K562 (cell line): ENCODE measurements around the gene TMEM61. TPM values are rescaled to one million over a fixed set of nuclear protein-coding genes. Genes with fewer than 3 reads are reported as not detected.

Experiments
- CBFB ChIP-seq: sonication (generic); formaldehyde crosslinking; IDR thresholded peaks from 2 replicates; pipeline ENCODE4 v1.4.0; 2020; ENCODE audit warnings: mild to moderate bottlenecking, missing genetic modification reagents
- CC2D1A ChIP-seq: fragments of 450-650 bp; IDR thresholded peaks from 2 replicates; pipeline ENCODE4 v1.6.1; 2017; ENCODE audit warnings: mild to moderate bottlenecking
- CREB3L1 ChIP-seq: fragments of 450-650 bp; IDR thresholded peaks from 2 replicates; pipeline ENCODE4 v1.6.1; 2014; ENCODE audit warnings: low read depth, mild to moderate bottlenecking, moderate library complexity, borderline replicate concordance
- HBP1 ChIP-seq: fragments of 450-650 bp; formaldehyde crosslinking; IDR thresholded peaks from 2 replicates; pipeline ENCODE4 v1.4.0; 2022; ENCODE audit warnings: missing genetic modification characterization
- MTA1 ChIP-seq: fragments of 450-650 bp; IDR thresholded peaks from 2 replicates; pipeline ENCODE4 v1.6.1; 2017; ENCODE audit warnings: borderline replicate concordance
- MXD1 ChIP-seq: fragments of 250-450 bp; sonication (Bioruptor Pico); IDR thresholded peaks from 2 replicates; pipeline ENCODE4 v1.8.0; 2021; ENCODE audit warnings: borderline replicate concordance, mild to moderate bottlenecking, moderate library complexity; ENCODE audit not compliant: poor library complexity, severe bottlenecking
- MXI1 ChIP-seq: IDR thresholded peaks from 2 replicates; pipeline ENCODE4 v1.6.1; 2011; ENCODE audit warnings: low read depth, mild to moderate bottlenecking, improper control_type of control experiment, low read length
- NFIC ChIP-seq: fragments of 450-650 bp; IDR thresholded peaks from 2 replicates; pipeline ENCODE4 v1.6.1; 2017; ENCODE audit warnings: mild to moderate bottlenecking, inconsistent platforms
- PHB2 ChIP-seq: fragments of 450-650 bp; IDR thresholded peaks from 2 replicates; pipeline ENCODE4 v1.6.1; 2017; ENCODE audit warnings: low read depth
- PKNOX1 ChIP-seq: fragments of 450-650 bp; IDR thresholded peaks from 2 replicates; pipeline ENCODE4 v1.6.1; 2016
- PURB ChIP-seq: sonication (generic); formaldehyde crosslinking; IDR thresholded peaks from 2 replicates; pipeline ENCODE4 v1.9.0; 2021; ENCODE audit warnings: low read depth, mild to moderate bottlenecking, missing genetic modification reagents
- SRF ChIP-seq, 2 experiments: fragments of 250-450, 450-650 bp in 1 of 2; sonication (Bioruptor Pico) in 1 of 2; sonication (generic) in 1 of 2; formaldehyde crosslinking; IDR thresholded peaks; 2 replicates each; pipeline versions ENCODE4 v1.5.0 to v1.5.1; 2020 to 2022; ENCODE audit warnings: mild to moderate bottlenecking in 1 of 2, missing genetic modification reagents in 1 of 2
- ZNF408 ChIP-seq: fragments of 250-450 bp; sonication (Bioruptor Pico); IDR thresholded peaks from 2 replicates; pipeline ENCODE4 v1.4.0; 2020; ENCODE audit warnings: low read depth, mild to moderate bottlenecking, moderate library complexity
- ZNF551 ChIP-seq: fragments of 250-450 bp; sonication (Bioruptor Pico); IDR thresholded peaks from 2 replicates; pipeline ENCODE4 v1.5.0; 2021; ENCODE audit warnings: mild to moderate bottlenecking, moderate library complexity
- ZNF764 ChIP-seq: fragments of 250-450 bp; sonication (Bioruptor Pico); IDR thresholded peaks from 2 replicates; pipeline ENCODE4 v1.4.0; 2020; ENCODE audit warnings: low read depth, mild to moderate bottlenecking, moderate library complexity
- polyA plus RNA-seq, 8 experiments: library from polyadenylated mRNA; depleted of rRNA in 4 of 8; stranded (reverse) in 5 of 8; unstranded in 3 of 8; fragments of >200 nt; fragmentation: Nextera tagmentation in 2 of 8; fragmentation: Illumina TruSeq in 1 of 8; extraction: Ambion mirVana in 2 of 8; extraction: Trizol in 1 of 8; gene quantifications; 2 replicates each; pipeline versions ENCODE4 v1.2.1 to v1.2.3, GENCODE V29; 2011 to 2014; ENCODE audit warnings: inconsistent platforms in 1 of 8, missing spikeins in 1 of 8
- total RNA-seq, 7 experiments: library from RNA; depleted of rRNA in 6 of 7; stranded (reverse); fragments of >200 nt in 6 of 7; fragmentation: Illumina TruSeq in 2 of 7; extraction: Trizol in 2 of 7; gene quantifications; 2 replicates each; pipeline versions ENCODE4 v1.2.1 to v1.2.3, GENCODE V29; 2011 to 2021; ENCODE audit warnings: low replicate concordance in 1 of 7
- TF ChIP-seq, protein P1 (sequence below): fragments of 450-650 bp; formaldehyde crosslinking; conservative IDR thresholded peaks from 2 replicates; pipeline ENCODE4 v1.4.0; 2022; ENCODE audit warnings: mild to moderate bottlenecking, missing genetic modification characterization
- TF ChIP-seq, protein P2 (sequence below), 2 experiments: IDR thresholded peaks; 2 replicates each; pipeline ENCODE4 v1.6.1; 2011; ENCODE audit warnings: borderline replicate concordance in 1 of 2, control low read depth in 1 of 2, low read depth in 1 of 2, low read length in 1 of 2, mild to moderate bottlenecking in 1 of 2, mixed read lengths in 1 of 2, moderate library complexity in 1 of 2; ENCODE audit not compliant: insufficient read depth in 1 of 2, insufficient read length in 1 of 2, poor library complexity in 1 of 2, severe bottlenecking in 1 of 2; ENCODE audit errors: extremely low read depth in 1 of 2

The TMEM61 gene
- total and polyA plus RNA-seq, 9 of the 15 experiments (the other 6 are each of a cell fraction or from before 2014, with no cell fraction given) = not detected

GRCh38 chr1:54996359-54996868, 16.0 kb downstream of the TMEM61 start (continued):
- TF ChIP-seq CBFB (no peak), HBP1 (CRISPR knock-in tag) (no peak), MXI1 (no peak), NFIC (0 out of 2 replicates have a peak, but pooled peaks have one; percentile 5), MTA1 (no peak), ZNF551 (CRISPR knock-in tag) (no peak), MXD1 (CRISPR knock-in tag) (no peak), SRF (CRISPR knock-in tag; IDR thresholded peaks at IDR 0.05) (no peak), ZNF408 (CRISPR knock-in tag) (no peak), CREB3L1 (0 out of 2 replicates have a peak, but pooled peaks have one; percentile 24), PURB (CRISPR knock-in tag) (no peak), CC2D1A (peak; percentile 78), PHB2 (no peak), ZNF764 (no peak), PKNOX1 (no peak)
- TF ChIP-seq, protein P1, sequence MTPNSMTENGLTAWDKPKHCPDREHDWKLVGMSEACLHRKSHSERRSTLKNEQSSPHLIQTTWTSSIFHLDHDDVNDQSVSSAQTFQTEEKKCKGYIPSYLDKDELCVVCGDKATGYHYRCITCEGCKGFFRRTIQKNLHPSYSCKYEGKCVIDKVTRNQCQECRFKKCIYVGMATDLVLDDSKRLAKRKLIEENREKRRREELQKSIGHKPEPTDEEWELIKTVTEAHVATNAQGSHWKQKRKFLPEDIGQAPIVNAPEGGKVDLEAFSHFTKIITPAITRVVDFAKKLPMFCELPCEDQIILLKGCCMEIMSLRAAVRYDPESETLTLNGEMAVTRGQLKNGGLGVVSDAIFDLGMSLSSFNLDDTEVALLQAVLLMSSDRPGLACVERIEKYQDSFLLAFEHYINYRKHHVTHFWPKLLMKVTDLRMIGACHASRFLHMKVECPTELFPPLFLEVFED (CRISPR knock-in tag) = no peak
- TF ChIP-seq, protein P2, sequence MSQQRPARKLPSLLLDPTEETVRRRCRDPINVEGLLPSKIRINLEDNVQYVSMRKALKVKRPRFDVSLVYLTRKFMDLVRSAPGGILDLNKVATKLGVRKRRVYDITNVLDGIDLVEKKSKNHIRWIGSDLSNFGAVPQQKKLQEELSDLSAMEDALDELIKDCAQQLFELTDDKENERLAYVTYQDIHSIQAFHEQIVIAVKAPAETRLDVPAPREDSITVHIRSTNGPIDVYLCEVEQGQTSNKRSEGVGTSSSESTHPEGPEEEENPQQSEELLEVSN (IDR thresholded peaks at IDR 0.05; ENCODE audit: borderline replicate concordance in 1 of 2, extremely low read depth in 1 of 2, insufficient read depth in 1 of 2, insufficient read length in 1 of 2, low read depth in 1 of 2, low read length in 1 of 2, poor library complexity in 1 of 2, severe bottlenecking in 1 of 2) = peak; percentile 53 to 82
